Osteocyte (in vitro differentiated cells): ENCODE results near the gene CYTH4. TPM values are rescaled to one million over a fixed set of nuclear protein-coding genes. Genes with fewer than 3 reads are reported as not detected.
A peak's percentile ranks its signal among the peaks of the same experiment; 100 is the strongest.
"Not testable (repeated sequence)": the region's sequence is repeated elsewhere in the genome, so short reads cannot be mapped to it uniquely, and the experiment has no call there.

ENCODE experiments used
- DNase-seq: peaks from one replicate; pipeline ENCODE4 v3.0.0; 2021; ENCODE audit warnings: mixed read lengths; ENCODE audit not compliant: unreplicated experiment; ENCODE audit errors: extremely low spot score
- H3K27ac Mint-ChIP-seq: one replicate; pipeline ENCODE4 v1.8.0; 2021; ENCODE audit warnings: mild to moderate bottlenecking, mixed read lengths; ENCODE audit not compliant: unreplicated experiment
- H3K27me3 Mint-ChIP-seq: one replicate; pipeline ENCODE4 v1.8.0; 2021; ENCODE audit warnings: mixed read lengths; ENCODE audit not compliant: unreplicated experiment
- H3K36me3 Mint-ChIP-seq: one replicate; pipeline ENCODE4 v1.8.0; 2021; ENCODE audit warnings: mixed read lengths; ENCODE audit not compliant: unreplicated experiment
- H3K4me1 Mint-ChIP-seq: one replicate; pipeline ENCODE4 v1.8.0; 2021; ENCODE audit warnings: mixed read lengths; ENCODE audit not compliant: unreplicated experiment
- H3K4me3 Mint-ChIP-seq: one replicate; pipeline ENCODE4 v1.8.0; 2021; ENCODE audit warnings: mild to moderate bottlenecking, moderate library complexity, mixed read lengths; ENCODE audit not compliant: unreplicated experiment
- H3K9me3 Mint-ChIP-seq: one replicate; pipeline ENCODE4 v1.8.0; 2021; ENCODE audit warnings: mixed read lengths; ENCODE audit not compliant: unreplicated experiment
- total RNA-seq: library from RNA; stranded (reverse); gene quantifications from 2 replicates; pipeline ENCODE4 v1.2.1, GENCODE V29; 2021
- TF ChIP-seq, protein P1 (sequence below): fragments of 200-600 bp; sonication (generic); IDR thresholded peaks from 2 replicates; pipeline ENCODE4 v1.5.0; 2021; ENCODE audit warnings: antibody characterized with exemption, mild to moderate bottlenecking, moderate library complexity

Gene CYTH4
- total RNA-seq, 1 donor from 2014 or later, result not detected

DNA sequence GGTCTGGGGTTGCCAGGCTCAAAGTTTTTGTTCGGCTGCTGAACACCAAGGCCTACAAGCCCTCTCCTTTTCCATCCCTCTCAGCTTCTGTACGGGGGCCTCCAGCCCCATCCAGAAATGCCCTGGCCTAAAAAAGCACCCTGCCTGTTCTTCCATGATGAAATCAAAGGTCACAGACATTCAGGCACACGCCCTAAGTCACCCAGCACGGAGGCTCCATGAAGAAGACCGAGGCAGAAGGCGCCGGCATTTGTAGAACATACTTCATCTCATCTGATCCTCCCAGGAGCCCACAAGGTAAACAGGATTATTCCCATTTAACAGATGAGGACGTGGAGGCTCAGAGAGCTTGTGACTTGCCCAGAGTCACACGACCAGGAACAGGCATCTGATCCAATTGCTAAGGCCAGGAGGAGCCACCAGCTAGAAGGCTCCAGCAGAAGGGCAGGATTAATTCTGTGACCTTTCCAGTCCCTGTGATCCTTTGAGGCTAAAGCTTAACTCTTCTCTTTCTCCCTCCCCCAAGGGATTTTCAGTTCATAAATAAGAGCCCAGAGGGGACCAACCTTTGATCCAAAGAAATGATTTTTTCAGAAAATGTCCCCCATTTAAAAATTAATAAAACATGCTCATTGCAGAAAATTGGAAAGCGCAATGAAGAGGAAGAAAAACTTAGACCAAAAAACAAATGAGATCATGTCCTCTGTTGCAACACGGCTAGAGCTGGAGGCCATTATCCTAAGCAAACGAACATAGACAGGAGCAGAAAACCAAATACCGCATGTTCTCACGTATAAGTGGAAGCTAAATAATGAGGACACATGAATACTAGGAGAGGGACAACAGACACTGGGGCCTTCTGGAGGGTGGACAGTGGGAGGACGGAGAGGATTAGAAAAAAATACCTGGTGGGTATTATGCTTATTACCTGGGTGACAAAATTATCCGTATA is 38.7 kb downstream of the CYTH4 start:
- TF ChIP-seq, protein P1, sequence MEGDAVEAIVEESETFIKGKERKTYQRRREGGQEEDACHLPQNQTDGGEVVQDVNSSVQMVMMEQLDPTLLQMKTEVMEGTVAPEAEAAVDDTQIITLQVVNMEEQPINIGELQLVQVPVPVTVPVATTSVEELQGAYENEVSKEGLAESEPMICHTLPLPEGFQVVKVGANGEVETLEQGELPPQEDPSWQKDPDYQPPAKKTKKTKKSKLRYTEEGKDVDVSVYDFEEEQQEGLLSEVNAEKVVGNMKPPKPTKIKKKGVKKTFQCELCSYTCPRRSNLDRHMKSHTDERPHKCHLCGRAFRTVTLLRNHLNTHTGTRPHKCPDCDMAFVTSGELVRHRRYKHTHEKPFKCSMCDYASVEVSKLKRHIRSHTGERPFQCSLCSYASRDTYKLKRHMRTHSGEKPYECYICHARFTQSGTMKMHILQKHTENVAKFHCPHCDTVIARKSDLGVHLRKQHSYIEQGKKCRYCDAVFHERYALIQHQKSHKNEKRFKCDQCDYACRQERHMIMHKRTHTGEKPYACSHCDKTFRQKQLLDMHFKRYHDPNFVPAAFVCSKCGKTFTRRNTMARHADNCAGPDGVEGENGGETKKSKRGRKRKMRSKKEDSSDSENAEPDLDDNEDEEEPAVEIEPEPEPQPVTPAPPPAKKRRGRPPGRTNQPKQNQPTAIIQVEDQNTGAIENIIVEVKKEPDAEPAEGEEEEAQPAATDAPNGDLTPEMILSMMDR, result no peak
- peaks cover 17% of the 10 kb centered on the region for H3K27me3 Mint-ChIP-seq

DNA sequence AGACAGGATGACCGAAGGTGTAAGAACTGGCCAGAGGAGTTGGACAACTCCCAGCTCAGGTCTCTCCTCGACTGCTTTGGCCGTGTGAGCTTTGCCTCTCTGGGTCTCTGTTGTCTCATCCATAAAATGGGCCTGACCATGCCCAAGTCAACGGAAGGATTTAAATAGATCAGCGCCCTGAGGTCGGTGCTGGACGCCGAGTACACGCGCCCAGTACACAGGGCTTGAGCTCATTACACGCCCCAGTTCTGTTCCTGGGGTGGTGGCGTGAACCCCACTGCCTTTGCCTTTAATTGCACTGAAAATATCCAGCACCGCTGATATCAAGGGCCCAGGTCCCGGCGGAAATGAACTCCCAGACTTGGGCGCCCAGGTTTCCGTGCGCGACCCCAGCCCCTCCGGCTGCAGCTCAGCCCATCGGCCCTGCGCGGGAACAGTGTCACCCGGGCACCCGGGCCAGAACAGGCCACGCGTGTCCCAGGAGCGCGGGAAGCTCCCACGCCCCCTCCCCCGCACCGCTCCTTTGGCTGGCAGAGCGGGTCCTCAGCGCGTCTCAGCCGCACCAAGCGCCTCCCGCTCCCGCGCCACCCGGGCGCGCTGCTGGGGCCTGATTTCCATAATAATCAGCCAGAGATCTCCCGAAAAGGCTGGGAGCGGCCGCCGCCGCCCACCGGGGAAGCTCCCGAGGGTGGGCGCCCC is 42.2 kb downstream of the CYTH4 start:
- H3K9me3 Mint-ChIP-seq, result no peaks in the 10 kb centered on the region
- TF ChIP-seq, protein P1, result no peak
- H3K27me3 Mint-ChIP-seq, result peaks cover 23% of the 10 kb centered on the region
- no peaks in the 10 kb centered on the region for H3K36me3 Mint-ChIP-seq
- DNase-seq, result no peak
- H3K4me3 Mint-ChIP-seq, result no peak overlapping the region
- H3K27ac Mint-ChIP-seq, result no peak overlapping the region
- H3K4me1 Mint-ChIP-seq, result peaks cover 16% of the 10 kb centered on the region

More for the DNA sequence above, 38.7 kb downstream of the CYTH4 start:
- H3K27ac Mint-ChIP-seq, result no peak overlapping the region
- no peak overlapping the region for H3K4me3 Mint-ChIP-seq
- peaks cover 6% of the 10 kb centered on the region for H3K4me1 Mint-ChIP-seq
- H3K36me3 Mint-ChIP-seq, result no peaks in the 10 kb centered on the region
- no peak for DNase-seq
- no peaks in the 10 kb centered on the region for H3K9me3 Mint-ChIP-seq

DNA sequence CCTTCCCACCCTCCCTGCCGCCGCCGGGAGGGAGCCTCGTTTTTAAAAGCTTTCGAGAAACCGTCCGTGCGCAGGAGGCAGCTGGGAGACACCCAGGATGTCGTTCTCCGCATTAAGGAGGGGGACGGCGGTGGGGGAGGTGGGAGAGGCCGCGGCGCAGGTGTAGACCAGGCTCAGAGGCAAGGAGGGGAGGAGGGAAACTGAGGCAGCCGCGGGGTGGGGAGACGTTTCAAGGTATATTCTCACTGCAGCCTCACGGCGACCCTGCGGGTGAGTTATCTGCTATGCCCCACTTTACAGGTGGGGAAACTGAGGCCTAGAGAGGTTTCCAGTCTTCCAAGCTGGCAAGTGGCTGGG is 42.7 kb downstream of the CYTH4 start:
- TF ChIP-seq, protein P1, result no peak
- no peak overlapping the region for H3K27ac Mint-ChIP-seq
- no peaks in the 10 kb centered on the region for H3K36me3 Mint-ChIP-seq
- peaks cover 23% of the 10 kb centered on the region for H3K27me3 Mint-ChIP-seq
- no peak overlapping the region for H3K4me3 Mint-ChIP-seq
- no peaks in the 10 kb centered on the region for H3K9me3 Mint-ChIP-seq
- H3K4me1 Mint-ChIP-seq, result peaks cover 18% of the 10 kb centered on the region
- DNase-seq, result no peak

DNA sequence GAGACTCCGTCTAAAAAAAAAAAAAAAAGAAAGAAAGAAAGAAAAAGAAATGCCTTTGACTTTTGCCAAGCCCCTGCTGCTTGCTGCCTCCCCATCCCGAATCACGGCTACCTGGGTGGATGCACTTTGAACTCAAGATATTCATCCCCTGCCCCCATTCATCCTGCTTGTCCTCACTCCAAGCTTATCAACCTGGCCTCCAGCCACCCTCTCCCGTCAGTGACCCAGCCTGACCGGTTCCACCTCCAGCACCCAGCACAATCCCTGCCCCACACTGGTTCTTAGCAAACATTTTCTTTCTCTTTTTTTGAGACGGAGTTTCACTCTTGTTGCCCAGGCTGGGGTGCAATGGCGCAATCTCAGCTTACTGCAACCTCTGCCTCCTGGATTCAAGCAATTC is 44.4 kb downstream of the CYTH4 start:
- Mint-ChIP-seq H3K4me1 (peaks cover 22% of the 10 kb centered on the region), H3K9me3 (no peaks in the 10 kb centered on the region), H3K4me3 (no peak overlapping the region), H3K36me3 (no peaks in the 10 kb centered on the region), H3K27me3 (peaks cover 21% of the 10 kb centered on the region), H3K27ac (no peak overlapping the region)
- TF ChIP-seq, protein P1, result no peak
- no peak for DNase-seq

DNA sequence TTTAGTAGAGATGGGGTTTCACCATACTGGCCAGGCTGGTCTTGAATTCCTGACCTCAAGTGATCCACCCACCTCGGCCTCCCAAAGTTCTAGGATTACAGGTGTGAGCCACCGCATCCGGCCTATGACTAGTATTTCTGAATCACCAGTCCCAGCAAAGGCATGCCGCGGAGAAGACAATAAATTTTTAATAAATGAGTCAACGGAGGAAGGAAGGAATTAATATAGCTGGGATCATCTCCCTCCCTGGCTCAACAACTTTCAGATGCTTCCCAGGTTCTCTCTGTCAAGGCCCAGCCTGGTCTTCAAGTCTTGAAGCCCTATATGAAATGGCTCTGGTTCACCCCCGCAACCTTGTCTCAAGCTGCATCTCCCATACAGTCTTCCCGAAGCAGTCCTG is 45.7 kb downstream of the CYTH4 start:
- Mint-ChIP-seq H3K9me3 (no peaks in the 10 kb centered on the region), H3K36me3 (no peaks in the 10 kb centered on the region), H3K4me1 (peaks cover 24% of the 10 kb centered on the region), H3K27me3 (peaks cover 30% of the 10 kb centered on the region), H3K4me3 (no peak overlapping the region), H3K27ac (peak overlapping the region; percentile 50)
- TF ChIP-seq, protein P1, result no peak
- no peak for DNase-seq

DNA sequence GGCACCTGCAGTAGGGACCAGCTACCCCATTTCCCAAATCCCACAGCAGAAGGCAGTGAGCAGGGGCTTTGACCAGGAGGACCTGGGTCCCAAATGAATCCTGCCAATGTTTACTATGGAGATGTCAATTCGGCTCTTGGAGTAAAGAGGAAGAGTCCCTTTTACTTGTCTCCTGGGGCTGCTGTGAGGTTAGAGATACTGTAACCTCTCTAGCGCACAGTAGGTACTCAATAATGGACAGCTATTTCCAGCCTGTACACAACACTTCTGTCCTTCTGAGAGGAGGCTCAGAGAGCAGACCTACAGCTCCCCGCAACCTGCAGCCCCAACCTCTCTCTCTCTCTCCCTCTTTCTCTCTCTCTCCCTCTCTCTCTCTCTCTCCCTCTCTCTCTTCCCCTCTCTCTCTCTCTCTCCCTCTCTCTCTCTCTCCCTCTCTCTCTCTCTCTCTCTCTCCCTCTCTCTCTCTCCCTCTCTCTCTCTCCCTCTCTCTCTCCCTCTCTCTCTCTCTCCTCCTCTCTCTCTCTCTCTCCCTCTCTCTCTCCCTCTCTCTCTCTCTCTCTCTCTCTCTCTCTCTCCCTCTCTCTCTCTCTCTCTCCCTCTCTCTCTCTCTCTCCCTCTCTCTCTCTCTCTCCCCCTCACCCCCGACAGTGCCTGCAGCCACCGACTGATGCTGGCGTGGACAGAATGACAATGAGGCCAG is 46.4 kb downstream of the CYTH4 start:
- Mint-ChIP-seq H3K27me3 (peaks cover 30% of the 10 kb centered on the region), H3K4me1 (peaks cover 24% of the 10 kb centered on the region)
- H3K4me3 Mint-ChIP-seq, DNase-seq, H3K36me3 Mint-ChIP-seq, H3K27ac Mint-ChIP-seq, H3K9me3 Mint-ChIP-seq: not testable (repeated sequence)
